Esophagus mucosa (tissue), 1 donor: Measurements from ENCODE around the gene LDHD. TPM values are rescaled to one million over a fixed set of nuclear protein-coding genes. Genes with fewer than 3 reads are reported as not detected.

Experiments
- ATAC-seq: fragments of 200-7000 bp; cut with Tn5 transposase; one replicate; pipeline ENCODE4 v1.9.1; 2020
- total RNA-seq: library from RNA; stranded (reverse); gene quantifications from one replicate; pipeline ENCODE4 v1.2.4, GENCODE V29; 2023
- donor health status: DM: yes; HTN: yes; CAD: no.

The LDHD gene
- total RNA-seq, 1 donor from 2014 or later: 9.2 TPM

- ATAC-seq: no peak
Observed at GRCh38 chr16:75079346-75079926, 37.1 kb downstream of the LDHD start.

GRCh38 chr16:75078886-75079285 lies 37.7 kb downstream of the LDHD start:
- ATAC-seq: no peak

GRCh38 chr16:75075688-75076268 lies 40.8 kb downstream of the LDHD start:
- no peak for ATAC-seq

- peak; percentile 66 for ATAC-seq
Observed at GRCh38 chr16:75074920-75075687, 41.5 kb downstream of the LDHD start.

DNA sequence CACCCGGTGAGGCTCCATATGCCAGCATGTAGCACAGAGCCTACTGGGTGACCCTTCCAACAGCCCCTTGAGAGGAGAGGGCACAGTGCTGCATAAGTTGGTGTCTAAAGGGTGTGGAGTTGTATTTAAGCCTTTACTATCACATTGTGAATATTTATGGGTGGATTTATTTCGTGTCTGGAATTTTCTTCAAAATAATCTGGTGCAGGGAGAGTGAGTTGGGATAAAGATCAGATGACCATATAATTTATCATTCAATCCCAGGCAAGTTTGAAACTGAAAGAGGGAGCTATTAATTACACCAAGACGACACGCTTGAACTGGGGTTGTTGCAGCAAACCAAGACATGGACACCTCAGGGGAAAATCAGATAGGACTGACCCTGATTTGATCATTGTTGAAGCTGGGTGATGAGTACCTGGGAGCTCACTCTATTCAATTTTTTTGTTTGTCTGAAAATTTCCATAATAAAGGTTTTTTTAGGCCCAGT lies 42.2 kb downstream of the LDHD start:
- no peak for ATAC-seq

- no peak for ATAC-seq
Observed at GRCh38 chr16:75073545-75074303, 42.9 kb downstream of the LDHD start.

DNA sequence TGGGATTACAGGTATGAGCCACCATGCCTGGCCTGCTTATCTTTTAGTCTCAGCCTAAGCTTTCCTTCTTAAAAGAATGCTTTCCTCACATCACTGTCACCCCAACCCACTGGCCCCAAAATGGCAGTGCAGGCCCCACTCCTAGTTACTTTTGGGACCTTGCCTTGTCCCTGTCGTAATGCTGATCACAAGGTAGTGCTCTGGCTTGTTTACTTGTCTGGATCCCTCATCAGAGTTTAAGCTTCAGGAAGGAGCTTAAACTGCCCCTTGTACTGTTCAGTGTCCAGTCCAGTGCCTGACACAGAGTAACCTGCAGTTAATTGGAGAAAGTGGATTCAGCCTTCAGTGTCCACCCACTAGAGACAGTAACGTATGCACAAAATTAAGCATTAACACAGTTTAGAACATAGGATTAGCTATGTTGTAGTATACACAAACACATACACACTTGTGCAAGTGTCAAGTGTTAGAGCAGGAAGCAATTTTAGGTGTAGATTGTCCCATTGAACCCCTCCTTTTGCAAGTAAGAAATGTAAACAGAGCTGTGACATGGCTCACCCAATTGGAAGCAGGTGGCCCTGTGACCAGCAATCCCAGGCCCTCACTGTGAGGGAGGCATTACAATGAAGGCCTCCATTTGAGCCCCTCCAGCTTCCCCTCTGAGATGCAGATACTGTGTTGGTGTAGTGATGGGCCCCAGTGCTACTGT lies 44.2 kb downstream of the LDHD start:
- no peak for ATAC-seq

- ATAC-seq: no peak
Observed at GRCh38 chr16:75071621-75072020, 45.0 kb downstream of the LDHD start.

GRCh38 chr16:75070012-75070841 lies 46.4 kb downstream of the LDHD start:
- peak; percentile 63 for ATAC-seq

DNA sequence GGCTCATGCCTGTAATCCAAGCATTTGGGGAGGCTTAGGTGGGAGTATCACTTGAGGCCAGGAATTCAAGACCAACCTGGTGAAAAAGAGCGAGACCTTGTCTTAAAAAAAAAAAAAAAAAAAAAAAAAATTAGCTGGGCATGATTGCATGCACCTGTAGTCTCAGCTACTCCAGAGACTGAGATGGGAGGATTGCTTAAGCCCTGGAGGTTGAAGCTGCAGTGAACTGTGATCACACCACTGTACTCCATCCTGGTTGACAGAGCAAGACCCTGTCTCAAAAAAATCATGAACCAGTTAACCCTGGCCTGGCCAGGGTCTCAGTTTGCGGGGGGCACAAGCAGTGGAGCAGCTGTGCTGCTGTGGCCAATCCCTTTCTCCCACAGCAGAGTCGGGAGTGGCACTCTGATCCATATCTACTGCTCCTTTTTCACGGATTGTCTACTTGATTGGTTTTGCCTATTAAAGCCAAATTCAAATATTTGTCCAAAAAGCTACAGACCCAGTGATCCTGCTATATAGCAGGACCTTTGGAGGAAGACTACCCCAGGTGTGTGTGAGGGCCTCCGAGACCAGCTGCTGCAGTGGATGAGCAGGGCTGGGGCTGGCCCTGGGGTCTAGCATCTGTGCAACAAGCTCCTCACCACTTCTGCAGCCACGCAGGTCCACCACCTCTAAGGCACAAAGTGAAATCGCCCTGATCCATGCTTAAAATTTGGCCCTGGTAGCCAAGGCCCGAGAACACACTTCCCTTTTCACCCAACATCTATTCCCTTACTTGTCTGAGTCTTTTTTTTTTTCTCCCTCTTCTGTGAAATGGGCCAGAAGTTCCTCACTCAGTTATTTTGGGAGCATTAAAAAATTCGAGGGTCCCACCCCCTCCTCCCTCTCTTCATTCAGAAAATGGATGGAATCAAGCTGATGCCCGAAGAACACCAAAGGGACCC lies 48.2 kb downstream of the LDHD start:
- no peak for ATAC-seq

DNA sequence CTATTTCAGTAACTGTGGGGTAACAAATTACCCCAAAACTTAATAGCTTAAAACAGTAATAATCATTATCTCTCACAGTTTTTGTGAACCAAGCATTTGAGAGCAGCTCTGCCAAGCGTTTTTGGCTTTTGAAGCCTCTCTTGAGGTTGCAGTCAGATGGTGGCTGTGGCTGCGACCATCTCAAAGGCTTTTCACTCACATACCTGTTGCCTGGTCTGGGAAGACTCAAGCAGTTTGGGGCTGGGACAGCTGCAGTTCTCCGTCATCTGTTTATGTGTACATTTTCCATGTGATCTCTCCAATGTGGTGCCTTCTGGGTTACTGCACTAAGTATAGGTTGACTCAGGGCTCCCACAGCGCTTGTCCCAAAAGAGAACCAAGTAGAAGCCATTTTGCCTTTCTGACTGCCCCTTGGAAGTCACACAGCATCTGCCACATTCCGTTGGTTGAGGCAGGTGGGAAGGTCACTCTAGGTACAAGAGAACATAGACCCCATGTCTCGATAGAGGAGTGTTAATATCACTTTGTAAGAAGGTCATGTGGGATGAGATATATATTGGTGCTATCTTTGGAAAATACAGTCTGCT lies 49.6 kb downstream of the LDHD start:
- no peak for ATAC-seq

- peak; percentile 79 for ATAC-seq
Observed at GRCh38 chr16:75065521-75066149, 50.9 kb downstream of the LDHD start.

DNA sequence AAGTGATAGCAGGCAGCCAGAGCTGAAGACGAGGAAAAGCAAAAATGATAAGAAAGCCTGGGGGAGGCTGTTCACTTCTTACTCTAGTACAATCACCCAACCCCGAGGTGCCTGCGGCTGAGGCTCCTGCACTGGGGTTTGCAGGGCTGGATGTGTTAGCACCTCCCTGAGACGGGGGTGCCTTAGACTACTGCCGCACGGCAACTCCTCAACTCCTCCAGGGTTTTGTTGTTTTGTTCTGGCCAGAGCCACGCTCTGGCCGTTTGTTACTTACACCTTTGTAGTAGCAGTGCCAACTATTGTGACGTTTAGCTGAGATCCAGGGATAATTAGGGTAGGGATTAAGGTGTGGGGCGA lies 51.5 kb downstream of the LDHD start:
- peak; percentile 48 for ATAC-seq

DNA sequence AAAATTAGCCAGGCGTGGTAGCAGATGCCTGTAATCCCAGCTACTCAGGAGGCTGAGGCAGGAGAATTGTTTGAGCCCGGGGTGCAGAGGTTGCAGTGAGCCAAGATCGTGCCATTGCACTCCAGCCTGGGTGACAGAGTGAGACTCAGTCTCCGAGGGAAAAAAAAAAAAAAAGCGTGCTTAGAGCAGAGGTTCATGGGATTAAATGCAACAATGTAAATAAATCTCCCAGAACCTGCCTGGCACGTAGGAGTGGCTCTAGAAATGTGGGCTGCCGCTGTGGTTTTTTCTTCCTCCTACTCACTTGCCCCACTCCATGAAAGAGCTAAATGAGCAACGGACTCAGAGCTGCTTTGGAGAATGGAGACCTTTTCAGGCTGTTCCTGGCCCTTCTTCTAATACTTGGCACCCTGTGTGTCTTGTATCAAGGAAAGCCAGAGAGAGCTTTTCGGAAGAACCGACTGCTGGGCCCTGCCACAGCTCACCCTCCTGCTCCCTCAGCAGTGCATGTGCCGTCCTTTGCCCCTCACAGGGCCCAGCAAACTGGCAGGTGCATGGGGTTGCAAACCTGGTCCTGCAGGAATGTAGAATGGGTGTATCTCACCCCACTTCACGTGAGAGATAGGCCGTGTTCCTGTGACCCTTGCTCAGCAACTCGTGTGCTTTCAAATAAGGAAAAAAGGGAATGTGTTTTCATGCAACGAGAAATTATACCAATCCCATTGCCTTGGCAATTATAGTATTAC lies 52.0 kb downstream of the LDHD start:
- peak; percentile 88 for ATAC-seq

GRCh38 chr16:75063549-75064088 lies 53.0 kb downstream of the LDHD start:
- no peak for ATAC-seq

DNA sequence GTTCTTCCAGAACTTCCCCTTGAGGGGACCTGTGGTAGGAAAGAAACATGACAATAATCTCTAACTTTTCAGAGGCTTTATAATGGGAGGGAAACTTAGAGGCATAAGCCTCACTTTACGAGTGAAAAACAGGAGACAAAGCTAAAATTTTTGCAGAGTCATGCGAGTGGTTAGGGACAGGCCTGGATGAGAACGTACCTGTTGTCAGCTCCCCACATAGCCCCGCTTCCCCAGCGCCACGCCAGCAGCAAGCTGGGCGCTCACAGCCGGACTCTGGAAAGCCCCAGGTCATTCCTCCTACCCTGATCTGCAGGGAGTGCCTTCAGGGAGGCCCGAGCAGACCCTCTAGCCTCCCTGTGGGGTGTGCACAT lies 53.6 kb downstream of the LDHD start:
- no peak for ATAC-seq

DNA sequence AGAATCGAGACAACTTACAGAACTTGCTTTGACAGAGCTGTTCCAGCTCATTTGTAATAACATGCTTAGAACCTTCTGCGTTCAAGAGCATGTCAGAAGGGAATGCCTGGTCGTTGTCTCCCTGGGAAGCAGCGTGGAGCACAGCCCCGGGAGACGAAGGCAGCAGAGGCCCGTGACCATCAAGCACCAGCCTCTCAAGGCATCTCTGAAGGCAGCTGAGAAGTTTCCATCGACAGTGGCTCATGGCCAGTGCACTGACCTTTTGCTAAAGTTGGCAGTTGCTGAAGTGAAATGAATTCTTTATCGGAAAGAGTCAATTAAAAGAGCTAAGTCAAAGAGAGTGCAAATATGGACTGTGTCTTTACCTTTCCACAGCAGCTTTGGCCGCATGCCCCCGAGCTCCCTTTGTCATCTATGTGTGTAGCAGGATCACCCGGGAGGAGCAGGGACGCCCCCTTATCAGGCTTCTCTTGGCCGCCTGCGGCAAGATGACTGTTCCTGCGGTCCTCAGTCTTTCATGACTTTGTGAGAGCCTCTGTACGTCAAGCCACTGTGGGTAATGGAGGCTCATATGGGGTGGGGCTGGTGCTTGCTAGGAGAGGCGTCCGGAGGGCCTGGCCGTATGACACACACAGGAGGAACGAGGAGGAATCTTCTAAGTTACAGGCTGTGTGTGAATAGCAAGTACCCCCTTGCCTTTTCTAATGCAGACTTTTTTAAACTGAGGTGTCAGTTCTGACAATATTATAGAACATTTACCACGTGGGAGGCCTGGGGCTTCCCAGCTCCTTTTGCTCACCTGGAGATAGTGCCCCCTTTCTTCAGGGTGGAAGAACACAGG lies 54.2 kb downstream of the LDHD start:
- peak; percentile 54 for ATAC-seq
